ENCODE data around the gene KCNQ5. TPM values are rescaled to one million over a fixed set of nuclear protein-coding genes. Genes with fewer than 3 reads are reported as not detected.

The KCNQ5 gene
- total RNA-seq, 1 donor from 2014 or later = 3.9 TPM

- intact Hi-C loops (cut with DNase I) = no loop called here
- no peak for TF ChIP-seq POLR2A (IDR thresholded peaks at IDR 0.05)
- TF ChIP-seq CTCF (IDR thresholded peaks at IDR 0.05) = no peak
- H3K4me3 ChIP-seq = no peak overlapping the region
- no peaks in the 10 kb centered on the region for H3K36me3 ChIP-seq
- H3K27me3 ChIP-seq = no peaks in the 10 kb centered on the region
- no peak overlapping the region for H3K27ac ChIP-seq
- no peak for DNase-seq (ENCODE audit: extremely low spot score in 2 of 2)
- no peaks in the 10 kb centered on the region for H3K9me3 ChIP-seq
- no peaks in the 10 kb centered on the region for H3K4me1 ChIP-seq
Measured at GRCh38 chr6:72709431-72709830, 87.6 kb downstream of the KCNQ5 start.

- H3K4me1 ChIP-seq = no peaks in the 10 kb centered on the region
- H3K9me3 ChIP-seq = no peaks in the 10 kb centered on the region
- H3K27me3 ChIP-seq = no peaks in the 10 kb centered on the region
- intact Hi-C loops (cut with DNase I) = no loop called here
- TF ChIP-seq POLR2AphosphoS5 (IDR thresholded peaks at IDR 0.05; ENCODE audit: insufficient read depth in 1 of 2, low read depth in 1 of 2) (no peak), CTCF (IDR thresholded peaks at IDR 0.05) (no peak), POLR2A (IDR thresholded peaks at IDR 0.05) (no peak)
- H3K4me3 ChIP-seq = no peak overlapping the region
- DNase-seq (ENCODE audit: extremely low spot score in 2 of 2) = no peak
- H3K36me3 ChIP-seq = no peaks in the 10 kb centered on the region
- H3K27ac ChIP-seq = no peak overlapping the region
Measured at GRCh38 chr6:72711731-72712130, 89.9 kb downstream of the KCNQ5 start.

GRCh38 chr6:72712910-72713309, 91.0 kb downstream of the KCNQ5 start:
- Histone ChIP-seq H3K36me3 (no peaks in the 10 kb centered on the region), H3K4me1 (no peaks in the 10 kb centered on the region), H3K9me3 (no peaks in the 10 kb centered on the region), H3K27ac (no peak overlapping the region), H3K4me3 (no peak overlapping the region), H3K27me3 (no peaks in the 10 kb centered on the region)
- intact Hi-C loops (cut with DNase I) = no loop called here
- no peak for DNase-seq (ENCODE audit: extremely low spot score in 2 of 2)
- TF ChIP-seq CTCF (IDR thresholded peaks at IDR 0.05) (no peak), POLR2A (IDR thresholded peaks at IDR 0.05) (no peak), POLR2AphosphoS5 (IDR thresholded peaks at IDR 0.05; ENCODE audit: insufficient read depth in 1 of 2, low read depth in 1 of 2) (no peak)

GRCh38 chr6:72715119-72715518, 93.3 kb downstream of the KCNQ5 start:
- Histone ChIP-seq H3K36me3 (no peaks in the 10 kb centered on the region), H3K4me3 (no peak overlapping the region), H3K27ac (no peak overlapping the region), H3K27me3 (no peaks in the 10 kb centered on the region), H3K4me1 (no peaks in the 10 kb centered on the region), H3K9me3 (no peaks in the 10 kb centered on the region)
- intact Hi-C loops (cut with DNase I) = no loop called here
- TF ChIP-seq POLR2AphosphoS5 (IDR thresholded peaks at IDR 0.05; ENCODE audit: insufficient read depth in 1 of 2, low read depth in 1 of 2) (no peak), CTCF (IDR thresholded peaks at IDR 0.05) (no peak), POLR2A (IDR thresholded peaks at IDR 0.05) (no peak)
- DNase-seq (ENCODE audit: extremely low spot score in 2 of 2) = no peak

GRCh38 chr6:72716916-72717315, 95.1 kb downstream of the KCNQ5 start:
- intact Hi-C loops (cut with DNase I) = no loop called here
- H3K36me3 ChIP-seq = no peaks in the 10 kb centered on the region
- no peak for TF ChIP-seq POLR2AphosphoS5 (IDR thresholded peaks at IDR 0.05; ENCODE audit: insufficient read depth in 1 of 2, low read depth in 1 of 2)
- TF ChIP-seq CTCF (IDR thresholded peaks at IDR 0.05) = no peak
- no peak for TF ChIP-seq POLR2A (IDR thresholded peaks at IDR 0.05)
- no peaks in the 10 kb centered on the region for H3K9me3 ChIP-seq
- no peak overlapping the region for H3K27ac ChIP-seq
- no peaks in the 10 kb centered on the region for H3K27me3 ChIP-seq
- no peak for DNase-seq (ENCODE audit: extremely low spot score in 2 of 2)
- no peak overlapping the region for H3K4me3 ChIP-seq
- H3K4me1 ChIP-seq = no peaks in the 10 kb centered on the region

Measured in vagina (tissue), 2 donors.